Stimulated activated CD4-positive, alpha-beta T cell treated with anti-CD3 and anti-CD28 coated beads, Interleukin-4, amount 100 ng/mL, for 4 hours (primary cell): ENCODE measurements around the gene MT1F.

Source experiments
- DNase-seq, 2 experiments: peaks; one replicate each; pipeline ENCODE4 v3.0.0-alpha.2; 2020

Gene MT1F

GRCh38 chr16:56625943-56626654, 31.7 kb upstream of the MT1F start:
- DNase-seq: no peak

- no peak for DNase-seq
These were observed 31.1 kb upstream of the MT1F start for GRCh38 chr16:56626685-56627084.

- DNase-seq: no peak
These were observed 29.0 kb upstream of the MT1F start for GRCh38 chr16:56628486-56629350.

- DNase-seq: no peak
These were observed 28.2 kb upstream of the MT1F start for GRCh38 chr16:56629531-56629930.

- DNase-seq: no peak
These were observed 27.6 kb upstream of the MT1F start for GRCh38 chr16:56630134-56630533.

- DNase-seq: no peak
These were observed 26.6 kb upstream of the MT1F start for GRCh38 chr16:56631197-56631596.

GRCh38 chr16:56631832-56632155, 26.0 kb upstream of the MT1F start:
- DNase-seq: no peak

- no peak for DNase-seq
These were observed 25.5 kb upstream of the MT1F start, which contains the start of gene MT1M for GRCh38 chr16:56632156-56632847. MT1M (plus strand) TSS chr16:56632659; CDS start chr16:56632732, 73 bp downstream.

GRCh38 chr16:56632848-56633365, 24.9 kb upstream of the MT1F start:
- no peak for DNase-seq

- no peak for DNase-seq
These were observed 24.2 kb upstream of the MT1F start for GRCh38 chr16:56633535-56633934.

- DNase-seq: no peak
These were observed 22.9 kb upstream of the MT1F start for GRCh38 chr16:56634715-56635440.

GRCh38 chr16:56635441-56635967, 22.3 kb upstream of the MT1F start:
- DNase-seq: no peak

GRCh38 chr16:56636616-56637413, 20.9 kb upstream of the MT1F start:
- no peak for DNase-seq

GRCh38 chr16:56637814-56638750, 19.7 kb upstream of the MT1F start, which contains the start of gene MT1A:
MT1A (plus strand) TSS chr16:56638666; CDS start chr16:56638739, 73 bp downstream.
- DNase-seq: no peak

GRCh38 chr16:56639045-56639444, 18.7 kb upstream of the MT1F start:
- DNase-seq: no peak

GRCh38 chr16:56640076-56640475, 17.7 kb upstream of the MT1F start:
- DNase-seq: no peak

- no peak for DNase-seq
These were observed 16.6 kb upstream of the MT1F start for GRCh38 chr16:56641166-56641565.

GRCh38 chr16:56643080-56643778, 14.5 kb upstream of the MT1F start:
- DNase-seq: peak; percentile 68 to 71

GRCh38 chr16:56643833-56644232, 13.9 kb upstream of the MT1F start:
- no peak for DNase-seq

GRCh38 chr16:56645311-56645710, 12.4 kb upstream of the MT1F start:
- no peak for DNase-seq
